K562 (cell line): ENCODE measurements around the gene KPNB1. TPM values are rescaled to one million over a fixed set of nuclear protein-coding genes. Genes with fewer than 3 reads are reported as not detected.

Experiments used
- CBX5 ChIP-seq: IDR thresholded peaks from 2 replicates; pipeline ENCODE4 v1.6.1; 2014; ENCODE audit warnings: low read depth, borderline replicate concordance
- DACH1 ChIP-seq: fragments of 450-650 bp; IDR thresholded peaks from 2 replicates; pipeline ENCODE4 v1.6.1; 2018; ENCODE audit not compliant: partially characterized antibody
- DPF2 ChIP-seq: fragments of 450-650 bp; IDR thresholded peaks from 2 replicates; pipeline ENCODE4 v1.6.1; 2016
- ESRRA ChIP-seq: fragments of 450-650 bp; IDR thresholded peaks from 2 replicates; pipeline ENCODE4 v1.6.1; 2014; ENCODE audit warnings: low read depth, mild to moderate bottlenecking, moderate library complexity, borderline replicate concordance
- KAT7 ChIP-seq: sonication (generic); formaldehyde crosslinking; IDR thresholded peaks from 2 replicates; pipeline ENCODE4 v1.8.0; 2022; ENCODE audit warnings: missing genetic modification reagents, mild to moderate bottlenecking, borderline replicate concordance
- NFIX ChIP-seq: fragments of 250-450 bp; sonication (Bioruptor Pico); IDR thresholded peaks from 2 replicates; pipeline ENCODE4 v1.4.0; 2020; ENCODE audit warnings: low read depth, mild to moderate bottlenecking, moderate library complexity
- PHF20 ChIP-seq: fragments of 450-650 bp; IDR thresholded peaks from 2 replicates; pipeline ENCODE4 v1.6.1; 2018; ENCODE audit not compliant: partially characterized antibody
- RBM25 ChIP-seq: fragments of 200-400 bp; formaldehyde crosslinking; IDR thresholded peaks from 2 replicates; pipeline ENCODE4 v1.6.1; 2018; ENCODE audit warnings: low read length, low read depth, moderate library complexity; ENCODE audit not compliant: severe bottlenecking
- SIN3B ChIP-seq: fragments of 450-650 bp; IDR thresholded peaks from 2 replicates; pipeline ENCODE4 v1.6.1; 2017; ENCODE audit warnings: low read depth, mild to moderate bottlenecking, moderate library complexity
- SREBF1 ChIP-seq: fragments of 150-350 bp; IDR thresholded peaks from 2 replicates; pipeline ENCODE4 v1.6.1; 2014; ENCODE audit warnings: antibody characterized with exemption, low read depth, low read length, borderline replicate concordance
- TCF3 ChIP-seq: sonication (generic); formaldehyde crosslinking; IDR thresholded peaks from 2 replicates; pipeline ENCODE4 v1.4.0; 2020; ENCODE audit warnings: mild to moderate bottlenecking, missing genetic modification reagents
- ZFP30 ChIP-seq: fragments of 250-450 bp; sonication (Bioruptor Pico); IDR thresholded peaks from 2 replicates; pipeline ENCODE4 v1.8.0; 2022; ENCODE audit warnings: moderate library complexity, mild to moderate bottlenecking, inconsistent platforms, borderline replicate concordance
- ZNF174 ChIP-seq: fragments of 250-450 bp; sonication (Bioruptor Pico); IDR thresholded peaks from 2 replicates; pipeline ENCODE4 v1.4.0; 2020; ENCODE audit warnings: mild to moderate bottlenecking
- polyA plus RNA-seq, 8 experiments: library from polyadenylated mRNA; depleted of rRNA in 4 of 8; stranded (reverse) in 5 of 8; unstranded in 3 of 8; fragments of >200 nt; fragmentation: Nextera tagmentation in 2 of 8; fragmentation: Illumina TruSeq in 1 of 8; extraction: Ambion mirVana in 2 of 8; extraction: Trizol in 1 of 8; gene quantifications; 2 replicates each; pipeline versions ENCODE4 v1.2.1 to v1.2.3, GENCODE V29; 2011 to 2014; ENCODE audit warnings: inconsistent platforms in 1 of 8, missing spikeins in 1 of 8
- total RNA-seq, 7 experiments: library from RNA; depleted of rRNA in 6 of 7; stranded (reverse); fragments of >200 nt in 6 of 7; fragmentation: Illumina TruSeq in 2 of 7; extraction: Trizol in 2 of 7; gene quantifications; 2 replicates each; pipeline versions ENCODE4 v1.2.1 to v1.2.3, GENCODE V29; 2011 to 2021; ENCODE audit warnings: low replicate concordance in 1 of 7
- TF ChIP-seq, protein P1 (sequence below), 3 experiments: IDR thresholded peaks in 2 of 3; conservative IDR thresholded peaks in 1 of 3; 2 replicates each; pipeline ENCODE4 v1.5.1; 2011 to 2012; ENCODE audit warnings: low read length in 3 of 3, mild to moderate bottlenecking in 3 of 3, control low read depth in 2 of 3, improper control_type of control experiment in 1 of 3, inconsistent platforms in 1 of 3, low read depth in 1 of 3, mixed read lengths in 1 of 3, moderate library complexity in 1 of 3; ENCODE audit not compliant: insufficient read depth in 2 of 3
- TF ChIP-seq, protein P2 (sequence below): fragments of 250-450 bp; sonication (Bioruptor Pico); IDR thresholded peaks from 2 replicates; pipeline ENCODE4 v1.8.0; 2022; ENCODE audit warnings: moderate library complexity, mild to moderate bottlenecking, inconsistent platforms
- TF ChIP-seq, protein P3 (sequence below): sonication (generic); formaldehyde crosslinking; IDR thresholded peaks from 2 replicates; pipeline ENCODE4 v1.8.0; 2022; ENCODE audit warnings: mild to moderate bottlenecking, missing genetic modification reagents
- TF ChIP-seq, protein P4 (sequence below), 2 experiments: fragments of 200-800 bp in 1 of 2; sonication (Bioruptor generic) in 1 of 2; sonication (generic) in 1 of 2; formaldehyde crosslinking in 1 of 2; IDR thresholded peaks in 1 of 2; conservative IDR thresholded peaks in 1 of 2; 2 replicates each; pipeline versions ENCODE4 v1.5.0 to v1.6.1; 2016 to 2020; ENCODE audit warnings: missing compliant biosample characterization in 1 of 2, missing genetic modification characterization in 1 of 2, missing genetic modification reagents in 1 of 2
- TF ChIP-seq, protein P5 (sequence below): fragments of 250-450 bp; sonication (Bioruptor Pico); IDR thresholded peaks from 2 replicates; pipeline ENCODE4 v1.4.0; 2020; ENCODE audit warnings: mild to moderate bottlenecking, moderate library complexity, borderline replicate concordance

The KPNB1 gene
- total and polyA plus RNA-seq, 9 of the 15 experiments (the other 6 are each of a cell fraction or from before 2014, with no cell fraction given), result 154 to 622 (median 354) TPM

DNA sequence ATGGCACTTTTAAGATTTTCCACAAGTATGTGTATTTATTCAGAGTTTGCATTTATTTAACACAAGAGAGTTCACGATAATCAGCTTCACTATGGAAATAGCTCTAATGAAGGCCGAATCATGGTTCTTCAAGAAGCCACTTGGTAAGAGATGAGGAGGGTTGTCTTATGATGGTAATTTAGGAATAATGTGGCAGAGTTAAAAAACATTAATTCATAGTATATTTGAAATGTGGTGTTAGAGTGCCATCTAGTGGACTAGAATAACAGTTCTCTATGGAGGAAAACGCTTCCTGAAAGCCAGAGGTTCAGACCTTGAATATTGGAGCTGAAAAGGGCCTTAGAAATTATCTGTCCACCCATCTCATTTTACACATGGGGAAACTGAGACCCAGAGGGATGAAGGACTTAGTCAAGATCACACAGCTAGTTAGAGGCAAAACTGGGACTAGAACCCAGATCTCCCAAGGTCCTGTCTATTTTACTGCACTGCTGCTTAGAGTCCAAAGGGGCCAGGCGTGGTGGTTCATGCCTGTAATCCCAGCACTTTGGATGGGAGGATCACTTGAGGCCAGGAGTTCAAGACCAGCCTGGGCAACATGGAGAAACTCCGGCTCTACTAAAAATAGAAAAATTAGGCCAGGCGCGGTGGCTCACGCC lies 33.8 kb upstream of the KPNB1 start (continued):
- TF ChIP-seq, protein P1, sequence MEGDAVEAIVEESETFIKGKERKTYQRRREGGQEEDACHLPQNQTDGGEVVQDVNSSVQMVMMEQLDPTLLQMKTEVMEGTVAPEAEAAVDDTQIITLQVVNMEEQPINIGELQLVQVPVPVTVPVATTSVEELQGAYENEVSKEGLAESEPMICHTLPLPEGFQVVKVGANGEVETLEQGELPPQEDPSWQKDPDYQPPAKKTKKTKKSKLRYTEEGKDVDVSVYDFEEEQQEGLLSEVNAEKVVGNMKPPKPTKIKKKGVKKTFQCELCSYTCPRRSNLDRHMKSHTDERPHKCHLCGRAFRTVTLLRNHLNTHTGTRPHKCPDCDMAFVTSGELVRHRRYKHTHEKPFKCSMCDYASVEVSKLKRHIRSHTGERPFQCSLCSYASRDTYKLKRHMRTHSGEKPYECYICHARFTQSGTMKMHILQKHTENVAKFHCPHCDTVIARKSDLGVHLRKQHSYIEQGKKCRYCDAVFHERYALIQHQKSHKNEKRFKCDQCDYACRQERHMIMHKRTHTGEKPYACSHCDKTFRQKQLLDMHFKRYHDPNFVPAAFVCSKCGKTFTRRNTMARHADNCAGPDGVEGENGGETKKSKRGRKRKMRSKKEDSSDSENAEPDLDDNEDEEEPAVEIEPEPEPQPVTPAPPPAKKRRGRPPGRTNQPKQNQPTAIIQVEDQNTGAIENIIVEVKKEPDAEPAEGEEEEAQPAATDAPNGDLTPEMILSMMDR (IDR thresholded peaks at IDR 0.05 in 2 of 3, conservative IDR thresholded peaks at IDR 0.05 in 1 of 3; ENCODE audit: insufficient read depth in 2 of 3, low read depth in 1 of 3, low read length in 3 of 3), result peak; percentile 35 to 79 (median 63); a peak in 5 of 6 replicates
- 0 out of 2 replicates have a peak, but pooled peaks have one; percentile 29 for TF ChIP-seq DPF2
- no peak for TF ChIP-seq SIN3B
- TF ChIP-seq, protein P2, sequence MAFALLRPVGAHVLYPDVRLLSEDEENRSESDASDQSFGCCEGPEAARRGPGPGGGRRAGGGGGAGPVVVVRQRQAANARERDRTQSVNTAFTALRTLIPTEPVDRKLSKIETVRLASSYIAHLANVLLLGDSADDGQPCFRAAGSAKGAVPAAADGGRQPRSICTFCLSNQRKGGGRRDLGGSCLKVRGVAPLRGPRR (CRISPR knock-in tag), result no peak
- no peak for TF ChIP-seq NFIX
- no peak for TF ChIP-seq KAT7 (CRISPR knock-in tag)
- TF ChIP-seq RBM25, result no peak
- TF ChIP-seq, protein P3, sequence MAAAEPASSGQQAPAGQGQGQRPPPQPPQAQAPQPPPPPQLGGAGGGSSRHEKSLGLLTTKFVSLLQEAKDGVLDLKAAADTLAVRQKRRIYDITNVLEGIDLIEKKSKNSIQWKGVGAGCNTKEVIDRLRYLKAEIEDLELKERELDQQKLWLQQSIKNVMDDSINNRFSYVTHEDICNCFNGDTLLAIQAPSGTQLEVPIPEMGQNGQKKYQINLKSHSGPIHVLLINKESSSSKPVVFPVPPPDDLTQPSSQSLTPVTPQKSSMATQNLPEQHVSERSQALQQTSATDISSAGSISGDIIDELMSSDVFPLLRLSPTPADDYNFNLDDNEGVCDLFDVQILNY (CRISPR knock-in tag), result no peak
- TF ChIP-seq, protein P4, sequence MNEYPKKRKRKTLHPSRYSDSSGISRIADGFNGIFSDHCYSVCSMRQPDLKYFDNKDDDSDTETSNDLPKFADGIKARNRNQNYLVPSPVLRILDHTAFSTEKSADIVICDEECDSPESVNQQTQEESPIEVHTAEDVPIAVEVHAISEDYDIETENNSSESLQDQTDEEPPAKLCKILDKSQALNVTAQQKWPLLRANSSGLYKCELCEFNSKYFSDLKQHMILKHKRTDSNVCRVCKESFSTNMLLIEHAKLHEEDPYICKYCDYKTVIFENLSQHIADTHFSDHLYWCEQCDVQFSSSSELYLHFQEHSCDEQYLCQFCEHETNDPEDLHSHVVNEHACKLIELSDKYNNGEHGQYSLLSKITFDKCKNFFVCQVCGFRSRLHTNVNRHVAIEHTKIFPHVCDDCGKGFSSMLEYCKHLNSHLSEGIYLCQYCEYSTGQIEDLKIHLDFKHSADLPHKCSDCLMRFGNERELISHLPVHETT (CRISPR knock-in tag; conservative IDR thresholded peaks at IDR 0.05 in 1 of 2, IDR thresholded peaks at IDR 0.05 in 1 of 2), result no peak
- TF ChIP-seq TCF3 (CRISPR knock-in tag), result no peak
- no peak for TF ChIP-seq PHF20
- TF ChIP-seq DACH1, result no peak
- no peak for TF ChIP-seq ZNF174 (CRISPR knock-in tag)
- TF ChIP-seq SREBF1, result no peak
- no peak for TF ChIP-seq ZFP30 (CRISPR knock-in tag)
- TF ChIP-seq ESRRA, result no peak
- TF ChIP-seq, protein P5, sequence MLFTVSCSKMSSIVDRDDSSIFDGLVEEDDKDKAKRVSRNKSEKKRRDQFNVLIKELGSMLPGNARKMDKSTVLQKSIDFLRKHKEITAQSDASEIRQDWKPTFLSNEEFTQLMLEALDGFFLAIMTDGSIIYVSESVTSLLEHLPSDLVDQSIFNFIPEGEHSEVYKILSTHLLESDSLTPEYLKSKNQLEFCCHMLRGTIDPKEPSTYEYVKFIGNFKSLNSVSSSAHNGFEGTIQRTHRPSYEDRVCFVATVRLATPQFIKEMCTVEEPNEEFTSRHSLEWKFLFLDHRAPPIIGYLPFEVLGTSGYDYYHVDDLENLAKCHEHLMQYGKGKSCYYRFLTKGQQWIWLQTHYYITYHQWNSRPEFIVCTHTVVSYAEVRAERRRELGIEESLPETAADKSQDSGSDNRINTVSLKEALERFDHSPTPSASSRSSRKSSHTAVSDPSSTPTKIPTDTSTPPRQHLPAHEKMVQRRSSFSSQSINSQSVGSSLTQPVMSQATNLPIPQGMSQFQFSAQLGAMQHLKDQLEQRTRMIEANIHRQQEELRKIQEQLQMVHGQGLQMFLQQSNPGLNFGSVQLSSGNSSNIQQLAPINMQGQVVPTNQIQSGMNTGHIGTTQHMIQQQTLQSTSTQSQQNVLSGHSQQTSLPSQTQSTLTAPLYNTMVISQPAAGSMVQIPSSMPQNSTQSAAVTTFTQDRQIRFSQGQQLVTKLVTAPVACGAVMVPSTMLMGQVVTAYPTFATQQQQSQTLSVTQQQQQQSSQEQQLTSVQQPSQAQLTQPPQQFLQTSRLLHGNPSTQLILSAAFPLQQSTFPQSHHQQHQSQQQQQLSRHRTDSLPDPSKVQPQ, result no peak
- no peak for TF ChIP-seq CBX5
